A549 (cell line): Measurements from ENCODE around the gene LDHAL6B.

Experiments
- EP300 ChIP-seq, 2 experiments: fragments of >200 bp; sonication (Bioruptor Twin); formaldehyde crosslinking; IDR thresholded peaks; 2 replicates in 1 of 2; 3 replicates in 1 of 2; pipeline ENCODE4 v1.6.1; 2016 to 2017
- KDM1A ChIP-seq: fragments of 200-600 bp; sonication (generic); IDR thresholded peaks from 2 replicates; pipeline ENCODE4 v1.6.1; 2016; ENCODE audit warnings: low read depth, mild to moderate bottlenecking
- KDM5A ChIP-seq: fragments of 200-600 bp; sonication (generic); IDR thresholded peaks from 2 replicates; pipeline ENCODE4 v1.6.1; 2016; ENCODE audit warnings: antibody characterized with exemption, mild to moderate bottlenecking
- MAZ ChIP-seq: fragments of 150-350 bp; IDR thresholded peaks from 2 replicates; pipeline ENCODE4 v1.6.1; 2014; ENCODE audit warnings: antibody characterized with exemption, low read depth, low read length, borderline replicate concordance
- NR3C1 ChIP-seq: fragments of >200 bp; sonication (Bioruptor Twin); formaldehyde crosslinking; IDR thresholded peaks from 3 replicates; pipeline ENCODE4 v1.6.1; 2017
- POLR2A ChIP-seq: IDR thresholded peaks from 2 replicates; pipeline ENCODE4 v1.6.1; 2012; ENCODE audit warnings: mild to moderate bottlenecking, low read length
- SMC3 ChIP-seq: fragments of >200 bp; sonication (Bioruptor Twin); formaldehyde crosslinking; IDR thresholded peaks from 3 replicates; pipeline ENCODE4 v1.6.1; 2018; ENCODE audit warnings: inconsistent platforms
- TF ChIP-seq, protein P1 (sequence below): fragments of >200 bp; sonication (Bioruptor Twin); formaldehyde crosslinking; IDR thresholded peaks from 3 replicates; pipeline ENCODE4 v1.5.1; 2016

DNA sequence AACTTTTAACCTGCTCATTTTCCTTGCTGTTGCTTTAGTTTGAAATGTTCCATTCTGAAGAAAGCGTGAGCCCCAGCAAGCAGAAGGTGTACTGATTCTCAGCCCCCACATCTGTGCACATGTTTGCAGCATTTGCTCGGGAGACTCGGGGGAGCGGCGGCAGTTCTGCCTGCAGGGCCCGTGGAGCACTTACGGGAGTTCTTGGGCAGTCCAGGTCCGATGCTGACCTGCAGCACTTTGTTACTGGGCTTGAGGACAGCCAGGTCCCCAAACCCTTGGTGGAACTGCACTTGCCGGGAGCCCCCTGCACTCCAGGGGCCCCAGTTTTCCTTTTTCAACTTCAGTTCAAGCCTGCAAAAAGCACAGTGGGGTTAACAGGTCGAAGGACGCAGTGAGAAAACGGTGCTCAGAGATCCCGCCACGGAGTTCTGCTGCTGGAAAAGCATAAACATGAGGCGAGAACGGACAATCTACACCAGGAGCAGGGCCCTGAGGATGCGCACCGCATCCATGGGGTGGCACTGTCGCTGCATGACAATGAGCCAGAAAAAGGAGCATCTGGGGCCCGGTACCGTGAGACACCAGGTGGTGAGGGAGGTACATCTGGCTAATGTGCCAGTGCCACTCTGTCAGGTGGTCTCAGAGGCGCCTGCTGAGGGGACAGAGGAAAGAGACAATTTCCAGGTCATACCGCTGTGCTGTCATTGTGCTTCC lies 45.6 kb upstream of the LDHAL6B start:
- no peak for TF ChIP-seq KDM1A
- TF ChIP-seq MAZ, result no peak
- no peak for TF ChIP-seq EP300 (IDR thresholded peaks at IDR 0.05)
- TF ChIP-seq, protein P1, sequence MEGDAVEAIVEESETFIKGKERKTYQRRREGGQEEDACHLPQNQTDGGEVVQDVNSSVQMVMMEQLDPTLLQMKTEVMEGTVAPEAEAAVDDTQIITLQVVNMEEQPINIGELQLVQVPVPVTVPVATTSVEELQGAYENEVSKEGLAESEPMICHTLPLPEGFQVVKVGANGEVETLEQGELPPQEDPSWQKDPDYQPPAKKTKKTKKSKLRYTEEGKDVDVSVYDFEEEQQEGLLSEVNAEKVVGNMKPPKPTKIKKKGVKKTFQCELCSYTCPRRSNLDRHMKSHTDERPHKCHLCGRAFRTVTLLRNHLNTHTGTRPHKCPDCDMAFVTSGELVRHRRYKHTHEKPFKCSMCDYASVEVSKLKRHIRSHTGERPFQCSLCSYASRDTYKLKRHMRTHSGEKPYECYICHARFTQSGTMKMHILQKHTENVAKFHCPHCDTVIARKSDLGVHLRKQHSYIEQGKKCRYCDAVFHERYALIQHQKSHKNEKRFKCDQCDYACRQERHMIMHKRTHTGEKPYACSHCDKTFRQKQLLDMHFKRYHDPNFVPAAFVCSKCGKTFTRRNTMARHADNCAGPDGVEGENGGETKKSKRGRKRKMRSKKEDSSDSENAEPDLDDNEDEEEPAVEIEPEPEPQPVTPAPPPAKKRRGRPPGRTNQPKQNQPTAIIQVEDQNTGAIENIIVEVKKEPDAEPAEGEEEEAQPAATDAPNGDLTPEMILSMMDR, result peak; percentile 62
- no peak for TF ChIP-seq POLR2A
- TF ChIP-seq NR3C1, result no peak
- TF ChIP-seq KDM5A, result no peak
- TF ChIP-seq SMC3, result peak; percentile 70
